Right lobe of liver (tissue), 4 donors: ENCODE results near the gene CIB4.

Source experiments
- POLR2A ChIP-seq: fragments of 450-650 bp; IDR thresholded peaks from one replicate; pipeline ENCODE4 v1.6.1; 2017; ENCODE audit warnings: antibody characterized with exemption, mild to moderate bottlenecking
- TF ChIP-seq, protein P1 (sequence below), 4 donors: fragments of 200-600 bp in 3 of 4; fragments of 450-650 bp in 1 of 4; IDR thresholded peaks; one replicate each; pipeline versions ENCODE4 v1.5.1 to v1.8.0; 2016 to 2022; ENCODE audit warnings: antibody characterized with exemption in 4 of 4, mild to moderate bottlenecking in 2 of 4
- donor health status: DM: no; HTN: no; CAD: no.
- donor health status: DM: no; HTN: no; CAD: no.
- donor health status: DM: no; HTN: yes; CAD: no.

- no peak for TF ChIP-seq POLR2A
- TF ChIP-seq, protein P1, sequence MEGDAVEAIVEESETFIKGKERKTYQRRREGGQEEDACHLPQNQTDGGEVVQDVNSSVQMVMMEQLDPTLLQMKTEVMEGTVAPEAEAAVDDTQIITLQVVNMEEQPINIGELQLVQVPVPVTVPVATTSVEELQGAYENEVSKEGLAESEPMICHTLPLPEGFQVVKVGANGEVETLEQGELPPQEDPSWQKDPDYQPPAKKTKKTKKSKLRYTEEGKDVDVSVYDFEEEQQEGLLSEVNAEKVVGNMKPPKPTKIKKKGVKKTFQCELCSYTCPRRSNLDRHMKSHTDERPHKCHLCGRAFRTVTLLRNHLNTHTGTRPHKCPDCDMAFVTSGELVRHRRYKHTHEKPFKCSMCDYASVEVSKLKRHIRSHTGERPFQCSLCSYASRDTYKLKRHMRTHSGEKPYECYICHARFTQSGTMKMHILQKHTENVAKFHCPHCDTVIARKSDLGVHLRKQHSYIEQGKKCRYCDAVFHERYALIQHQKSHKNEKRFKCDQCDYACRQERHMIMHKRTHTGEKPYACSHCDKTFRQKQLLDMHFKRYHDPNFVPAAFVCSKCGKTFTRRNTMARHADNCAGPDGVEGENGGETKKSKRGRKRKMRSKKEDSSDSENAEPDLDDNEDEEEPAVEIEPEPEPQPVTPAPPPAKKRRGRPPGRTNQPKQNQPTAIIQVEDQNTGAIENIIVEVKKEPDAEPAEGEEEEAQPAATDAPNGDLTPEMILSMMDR (IDR thresholded peaks at IDR 0.05): no peak
Measured at GRCh38 chr2:26630235-26630634, 10.9 kb downstream of the CIB4 start.
